Neuronal stem cell (in vitro differentiated cells): Measurements from ENCODE around the gene MTARC1.

Experiments
- DNase-seq: peaks from one replicate; pipeline ENCODE4 v3.0.0-alpha.2; 2013; ENCODE audit warnings: low spot score
- H2AFZ ChIP-seq: one replicate; pipeline ENCODE4 v1.6.1; 2013; ENCODE audit warnings: mild to moderate bottlenecking, low read length, inconsistent platforms
- H2AK5ac ChIP-seq: 2 replicates; pipeline ENCODE4 v1.6.1; 2013; ENCODE audit warnings: low read depth, mild to moderate bottlenecking, inconsistent platforms, low read length, moderate library complexity, mixed read lengths
- H2BK120ac ChIP-seq: 2 replicates; pipeline ENCODE4 v1.6.1; 2013; ENCODE audit warnings: low read depth, mild to moderate bottlenecking, inconsistent platforms, low read length, moderate library complexity, mixed read lengths
- H2BK12ac ChIP-seq: one replicate; pipeline ENCODE4 v1.6.1; 2013; ENCODE audit warnings: low read length, inconsistent platforms
- H2BK15ac ChIP-seq: 2 replicates; pipeline ENCODE4 v1.6.1; 2013; ENCODE audit warnings: mild to moderate bottlenecking, low read length, inconsistent platforms, mixed read lengths
- H2BK5ac ChIP-seq: one replicate; pipeline ENCODE4 v1.6.1; 2013; ENCODE audit warnings: inconsistent platforms, mild to moderate bottlenecking, low read length, moderate library complexity
- H3K14ac ChIP-seq: one replicate; pipeline ENCODE4 v1.6.1; 2013; ENCODE audit warnings: low read length, inconsistent platforms
- H3K18ac ChIP-seq: 2 replicates; pipeline ENCODE4 v1.6.1; 2013; ENCODE audit warnings: low read length, inconsistent platforms
- H3K23ac ChIP-seq: 2 replicates; pipeline ENCODE4 v1.6.1; 2013; ENCODE audit warnings: low read depth, mild to moderate bottlenecking, mixed read lengths, low read length, inconsistent platforms; ENCODE audit not compliant: poor library complexity
- H3K27ac ChIP-seq: replicated peaks from 3 replicates; pipeline ENCODE4 v1.5.1; 2013; ENCODE audit warnings: low read length, inconsistent platforms
- H3K27me3 ChIP-seq, 3 experiments: 2 replicates each; pipeline ENCODE4 v1.6.1; 2013; ENCODE audit warnings: low read length in 3 of 3, mild to moderate bottlenecking in 2 of 3, inconsistent platforms in 1 of 3, low read depth in 1 of 3, mixed read lengths in 1 of 3, moderate library complexity in 1 of 3; ENCODE audit not compliant: control insufficient read depth in 3 of 3, insufficient read depth in 3 of 3
- H3K36me3 ChIP-seq, 2 donors: replicated peaks in 1 of 2; 2 replicates each; pipeline ENCODE4 v1.6.1; 2013; ENCODE audit warnings: low read length in 2 of 2; ENCODE audit not compliant: control insufficient read depth in 2 of 2, insufficient read depth in 2 of 2
- H3K4ac ChIP-seq: 2 replicates; pipeline ENCODE4 v1.6.1; 2013; ENCODE audit warnings: inconsistent platforms, mild to moderate bottlenecking, low read length, moderate library complexity
- H3K4me1 ChIP-seq, 2 donors: 1 replicate in 1 of 2; 2 replicates in 1 of 2; pipeline ENCODE4 v1.6.1; 2013; ENCODE audit warnings: low read length in 2 of 2, low read depth in 1 of 2; ENCODE audit not compliant: control insufficient read depth in 2 of 2, insufficient read depth in 1 of 2
- H3K4me2 ChIP-seq: one replicate; pipeline ENCODE4 v1.6.1; 2013; ENCODE audit warnings: mild to moderate bottlenecking, low read length, inconsistent platforms; ENCODE audit not compliant: insufficient read depth, poor library complexity, severe bottlenecking
- H3K4me3 ChIP-seq, 2 donors: 2 replicates each; pipeline ENCODE4 v1.5.1; 2013; ENCODE audit warnings: low read length in 2 of 2, mild to moderate bottlenecking in 2 of 2, inconsistent platforms in 1 of 2, moderate library complexity in 1 of 2
- H3K79me1 ChIP-seq: one replicate; pipeline ENCODE4 v1.6.1; 2013; ENCODE audit warnings: low read depth, mild to moderate bottlenecking, inconsistent platforms, low read length, moderate library complexity
- H3K9ac ChIP-seq: one replicate; pipeline ENCODE4 v1.6.1; 2013; ENCODE audit warnings: mild to moderate bottlenecking, low read depth, low read length, inconsistent platforms; ENCODE audit not compliant: poor library complexity
- H3K9me3 ChIP-seq, 2 donors: replicated peaks in 1 of 2; 2 replicates each; pipeline versions ENCODE3 to v1.6.1; 2013; ENCODE audit warnings: low read length in 2 of 2, mild to moderate bottlenecking in 2 of 2, inconsistent platforms in 1 of 2, low read depth in 1 of 2, mixed read lengths in 1 of 2, moderate library complexity in 1 of 2; ENCODE audit not compliant: control insufficient read depth in 2 of 2, insufficient read depth in 1 of 2
- H4K8ac ChIP-seq: one replicate; pipeline ENCODE4 v1.6.1; 2013; ENCODE audit warnings: low read depth, mild to moderate bottlenecking, inconsistent platforms, low read length, moderate library complexity
- H4K91ac ChIP-seq: one replicate; pipeline ENCODE4 v1.6.1; 2013; ENCODE audit warnings: low read length, low read depth, mild to moderate bottlenecking, inconsistent platforms; ENCODE audit not compliant: poor library complexity
- WGBS, 2 donors: extraction: QIAGEN DNeasy Blood & Tissue Kit; methylation state at CpG; one replicate each; pipeline ENCODE4 v1.1.7; 2013; ENCODE audit warnings: missing lambda C conversion rate in 2 of 2, mixed read lengths in 1 of 2; ENCODE audit not compliant: insufficient read length in 2 of 2, insufficient replicate concordance in 1 of 2; ENCODE audit errors: extremely low coverage in 2 of 2; 5-methylcytosine and 5-hydroxymethylcytosine counted together

Gene MTARC1

GRCh38 chr1:220804202-220804586, 17.5 kb downstream of the MTARC1 start:
- Histone ChIP-seq H4K91ac (no peak overlapping the region), H2AFZ (no peak overlapping the region), H3K4ac (no peak overlapping the region), H3K36me3 (peaks cover 0 to 5% of the 10 kb centered on the region in 2 donors), H3K4me1 (no peaks in the 10 kb centered on the region), H2BK15ac (no peak overlapping the region), H3K14ac (no peak overlapping the region), H2BK5ac (no peak overlapping the region), H2BK12ac (no peak overlapping the region), H3K18ac (no peak overlapping the region), H3K9me3 (no peaks in the 10 kb centered on the region), H2BK120ac (no peak overlapping the region), H3K79me1 (no peaks in the 10 kb centered on the region), H3K23ac (no peak overlapping the region), H3K27ac (no peak overlapping the region), H4K8ac (no peak overlapping the region), H3K4me3 (no peak overlapping the region), H3K4me2 (no peak overlapping the region), H3K27me3 (no peaks in the 10 kb centered on the region), H2AK5ac (no peak overlapping the region), H3K9ac (no peak overlapping the region)
- WGBS, 2 donors = no CpG with 5 or more reads among the region's 5 CpGs
- no peak for DNase-seq

GRCh38 chr1:220806408-220806807, 19.7 kb downstream of the MTARC1 start:
- no peak overlapping the region for H4K91ac ChIP-seq
- H3K27me3 ChIP-seq = no peaks in the 10 kb centered on the region
- H3K36me3 ChIP-seq = peaks cover 0 to 5% of the 10 kb centered on the region in 2 donors
- no peak overlapping the region for H2BK5ac ChIP-seq
- no peak overlapping the region for H3K9ac ChIP-seq
- H2BK120ac ChIP-seq = no peak overlapping the region
- no CpG with 5 or more reads among the region's 4 CpGs for WGBS, 2 donors
- H2BK15ac ChIP-seq = no peak overlapping the region
- H2BK12ac ChIP-seq = no peak overlapping the region
- H3K4me1 ChIP-seq = no peaks in the 10 kb centered on the region
- DNase-seq = no peak
- H3K14ac ChIP-seq = no peak overlapping the region
- no peak overlapping the region for H4K8ac ChIP-seq
- H3K18ac ChIP-seq = no peak overlapping the region
- H3K4ac ChIP-seq = no peak overlapping the region
- no peak overlapping the region for H3K4me2 ChIP-seq
- H3K23ac ChIP-seq = no peak overlapping the region
- no peak overlapping the region for H3K27ac ChIP-seq
- H2AFZ ChIP-seq = no peak overlapping the region
- H3K4me3 ChIP-seq = no peak overlapping the region
- no peaks in the 10 kb centered on the region for H3K79me1 ChIP-seq
- no peaks in the 10 kb centered on the region for H3K9me3 ChIP-seq
- H2AK5ac ChIP-seq = no peak overlapping the region

GRCh38 chr1:220807726-220808125, 21.0 kb downstream of the MTARC1 start:
- no peaks in the 10 kb centered on the region for H3K27me3 ChIP-seq
- H2BK15ac ChIP-seq = no peak overlapping the region
- H2BK12ac ChIP-seq = no peak overlapping the region
- H3K18ac ChIP-seq = no peak overlapping the region
- no peak overlapping the region for H2AFZ ChIP-seq
- no peak for DNase-seq
- H4K8ac ChIP-seq = no peak overlapping the region
- no peak overlapping the region for H3K23ac ChIP-seq
- H3K9me3 ChIP-seq = no peaks in the 10 kb centered on the region
- H4K91ac ChIP-seq = no peak overlapping the region
- H2BK120ac ChIP-seq = no peak overlapping the region
- H3K4ac ChIP-seq = no peak overlapping the region
- H3K14ac ChIP-seq = no peak overlapping the region
- no peak overlapping the region for H3K4me2 ChIP-seq
- H2AK5ac ChIP-seq = no peak overlapping the region
- no peaks in the 10 kb centered on the region for H3K79me1 ChIP-seq
- H3K36me3 ChIP-seq = peaks cover 0 to 4% of the 10 kb centered on the region in 2 donors
- H3K4me1 ChIP-seq = no peaks in the 10 kb centered on the region
- H3K27ac ChIP-seq = no peak overlapping the region
- H3K4me3 ChIP-seq = no peak overlapping the region
- no peak overlapping the region for H3K9ac ChIP-seq
- no peak overlapping the region for H2BK5ac ChIP-seq
- WGBS, 2 donors = no CpG with 5 or more reads among the region's 6 CpGs

- WGBS, 2 donors = no CpG with 5 or more reads among the region's 11 CpGs
- no peak overlapping the region for H2BK5ac ChIP-seq
These were observed 21.9 kb downstream of the MTARC1 start for GRCh38 chr1:220808345-220809186.

More at GRCh38 chr1:220808345-220809186, 21.9 kb downstream of the MTARC1 start:
- H3K36me3 ChIP-seq = peaks cover 0 to 4% of the 10 kb centered on the region in 2 donors
- DNase-seq = no peak
- no peak overlapping the region for H2AFZ ChIP-seq
- H3K4me3 ChIP-seq = no peak overlapping the region
- H3K27ac ChIP-seq = no peak overlapping the region
- no peak overlapping the region for H3K9ac ChIP-seq
- H4K8ac ChIP-seq = no peak overlapping the region
- H3K4me1 ChIP-seq = no peaks in the 10 kb centered on the region
- no peak overlapping the region for H2BK15ac ChIP-seq
- peak overlapping the region; percentile 20 for H3K23ac ChIP-seq
- H3K18ac ChIP-seq = no peak overlapping the region
- H3K27me3 ChIP-seq = no peaks in the 10 kb centered on the region
- no peak overlapping the region for H3K14ac ChIP-seq
- H2BK120ac ChIP-seq = no peak overlapping the region
- no peaks in the 10 kb centered on the region for H3K79me1 ChIP-seq
- no peak overlapping the region for H3K4me2 ChIP-seq
- no peak overlapping the region for H2AK5ac ChIP-seq
- no peaks in the 10 kb centered on the region for H3K9me3 ChIP-seq
- no peak overlapping the region for H3K4ac ChIP-seq
- no peak overlapping the region for H4K91ac ChIP-seq
- no peak overlapping the region for H2BK12ac ChIP-seq
